DOHH2 (cell line): ENCODE results near the gene EPAS1.

Experiments used
- H3F3A ChIP-seq: fragments of 200-600 bp; sonication (generic), shearing (Covaris generic); 2 replicates; pipeline ENCODE4 v1.6.0; 2016; ENCODE audit warnings: antibody characterized with exemption, mild to moderate bottlenecking; ENCODE audit not compliant: control insufficient read depth, insufficient read depth
- H3K27ac ChIP-seq: fragments of 200-600 bp; sonication (generic); 2 replicates; pipeline ENCODE4 v1.5.1; 2014; ENCODE audit warnings: low read depth, mild to moderate bottlenecking, low read length, moderate library complexity
- H3K27me3 ChIP-seq: fragments of 200-600 bp; sonication (generic); 2 replicates; pipeline ENCODE4 v1.6.1; 2014; ENCODE audit warnings: mild to moderate bottlenecking, low read length, mixed read lengths; ENCODE audit not compliant: control insufficient read depth
- H3K36me3 ChIP-seq: fragments of 200-600 bp; sonication (generic); 2 replicates; pipeline ENCODE4 v1.6.1; 2014; ENCODE audit warnings: mild to moderate bottlenecking, low read length, moderate library complexity, mixed read lengths; ENCODE audit not compliant: control insufficient read depth
- H3K4me1 ChIP-seq: fragments of 200-600 bp; sonication (generic); 2 replicates; pipeline ENCODE4 v1.6.1; 2014; ENCODE audit warnings: mild to moderate bottlenecking, low read length, mixed read lengths; ENCODE audit not compliant: control insufficient read depth
- H3K4me2 ChIP-seq: fragments of 200-600 bp; sonication (generic); 2 replicates; pipeline ENCODE4 v1.6.0; 2014; ENCODE audit warnings: mild to moderate bottlenecking, low read length, moderate library complexity
- H3K4me3 ChIP-seq: fragments of 200-600 bp; sonication (generic); 2 replicates; pipeline ENCODE4 v1.5.1; 2014; ENCODE audit warnings: mild to moderate bottlenecking, low read length, mixed read lengths
- H3K79me2 ChIP-seq: fragments of 200-600 bp; sonication (generic); 2 replicates; pipeline ENCODE4 v1.6.1; 2014; ENCODE audit warnings: mild to moderate bottlenecking, low read length, mixed read lengths; ENCODE audit not compliant: control insufficient read depth
- H3K9me2 ChIP-seq: fragments of 200-600 bp; sonication (generic); replicated peaks from 2 replicates; pipeline ENCODE4 v1.6.1; 2014; ENCODE audit warnings: mild to moderate bottlenecking, low read length, mixed read lengths; ENCODE audit not compliant: control insufficient read depth
- H3K9me3 ChIP-seq: fragments of 200-600 bp; sonication (generic); 2 replicates; pipeline ENCODE4 v1.6.1; 2014; ENCODE audit warnings: antibody characterized with exemption, low read length, mixed read lengths; ENCODE audit not compliant: control insufficient read depth, insufficient read depth
- H4K20me1 ChIP-seq: fragments of 200-600 bp; sonication (generic); 2 replicates; pipeline ENCODE4 v1.6.0; 2014; ENCODE audit warnings: low read depth, mild to moderate bottlenecking, antibody characterized with exemption, low read length, moderate library complexity; ENCODE audit not compliant: control insufficient read depth, insufficient read depth
- CTCF ChIP-seq: fragments of 200-600 bp; sonication (generic); IDR thresholded peaks from one replicate; pipeline ENCODE4 v1.5.1; 2014; ENCODE audit warnings: antibody characterized with exemption, mild to moderate bottlenecking, low read depth, low read length; ENCODE audit not compliant: poor library complexity, severe bottlenecking
- EZH2phosphoT487 ChIP-seq: fragments of 200-600 bp; sonication (generic); IDR thresholded peaks from 2 replicates; pipeline ENCODE4 v1.6.1; 2017; ENCODE audit warnings: borderline replicate concordance, mild to moderate bottlenecking, antibody characterized with exemption, low read length, moderate library complexity, mixed read lengths

Gene EPAS1

GRCh38 chr2:46352621-46353020, 55.4 kb downstream of the EPAS1 start:
- Histone ChIP-seq H3F3A (no peaks in the 10 kb centered on the region), H4K20me1 (no peaks in the 10 kb centered on the region), H3K4me2 (no peak overlapping the region), H3K4me3 (no peak overlapping the region), H3K4me1 (peaks cover 6% of the 10 kb centered on the region; the same call in 1 of the 2 replicates), H3K27ac (no peak overlapping the region), H3K9me2 (no peaks in the 10 kb centered on the region), H3K79me2 (no peaks in the 10 kb centered on the region), H3K36me3 (no peaks in the 10 kb centered on the region), H3K27me3 (peaks cover 18% of the 10 kb centered on the region), H3K9me3 (no peaks in the 10 kb centered on the region)
- no peak for TF ChIP-seq CTCF

- no peak for TF ChIP-seq EZH2phosphoT487
- TF ChIP-seq CTCF = no peak
- H3K4me3 ChIP-seq = no peak overlapping the region
- no peaks in the 10 kb centered on the region for H3K9me3 ChIP-seq
- no peak overlapping the region for H3K4me2 ChIP-seq
- no peaks in the 10 kb centered on the region for H4K20me1 ChIP-seq
- H3K9me2 ChIP-seq = no peaks in the 10 kb centered on the region
- no peaks in the 10 kb centered on the region for H3F3A ChIP-seq
- peaks cover 18% of the 10 kb centered on the region for H3K27me3 ChIP-seq
- H3K4me1 ChIP-seq = peaks cover 6% of the 10 kb centered on the region; the same call in 1 of the 2 replicates
- no peak overlapping the region for H3K27ac ChIP-seq
- H3K79me2 ChIP-seq = no peaks in the 10 kb centered on the region
- no peaks in the 10 kb centered on the region for H3K36me3 ChIP-seq
Measured at GRCh38 chr2:46353509-46353908, 56.3 kb downstream of the EPAS1 start.

- H3F3A ChIP-seq = no peaks in the 10 kb centered on the region
- no peaks in the 10 kb centered on the region for H4K20me1 ChIP-seq
- peaks cover 6% of the 10 kb centered on the region; the same call in 1 of the 2 replicates for H3K4me1 ChIP-seq
- TF ChIP-seq EZH2phosphoT487 (no peak), CTCF (no peak)
- no peaks in the 10 kb centered on the region for H3K79me2 ChIP-seq
- H3K9me3 ChIP-seq = no peaks in the 10 kb centered on the region
- no peaks in the 10 kb centered on the region for H3K9me2 ChIP-seq
- no peak overlapping the region for H3K27ac ChIP-seq
- peaks cover 14% of the 10 kb centered on the region for H3K27me3 ChIP-seq
- H3K36me3 ChIP-seq = no peaks in the 10 kb centered on the region
- H3K4me3 ChIP-seq = no peak overlapping the region
- H3K4me2 ChIP-seq = no peak overlapping the region
Measured at GRCh38 chr2:46355756-46356155, 58.5 kb downstream of the EPAS1 start.

- Histone ChIP-seq H3K9me3 (no peaks in the 10 kb centered on the region), H3F3A (no peaks in the 10 kb centered on the region), H3K36me3 (no peaks in the 10 kb centered on the region), H3K4me1 (no peaks in the 10 kb centered on the region), H3K27me3 (peaks cover 14% of the 10 kb centered on the region), H3K9me2 (no peaks in the 10 kb centered on the region), H3K79me2 (no peaks in the 10 kb centered on the region), H3K4me3 (no peak overlapping the region), H4K20me1 (no peaks in the 10 kb centered on the region), H3K27ac (no peak overlapping the region), H3K4me2 (no peak overlapping the region)
- no peak for TF ChIP-seq CTCF
- no peak for TF ChIP-seq EZH2phosphoT487
Measured at GRCh38 chr2:46356991-46357390, 59.8 kb downstream of the EPAS1 start.
